Hematopoietic multipotent progenitor cell treated with erythropoietin and hydrocortisone succinate and interleukin-3 and kit ligand, for 17 days (in vitro differentiated cells): ENCODE measurements around the gene TJP1.

ENCODE experiments used
- DNase-seq: peaks from one replicate; pipeline ENCODE4 v3.0.0-alpha.2; 2015; ENCODE audit warnings: low spot score

The TJP1 gene

DNA sequence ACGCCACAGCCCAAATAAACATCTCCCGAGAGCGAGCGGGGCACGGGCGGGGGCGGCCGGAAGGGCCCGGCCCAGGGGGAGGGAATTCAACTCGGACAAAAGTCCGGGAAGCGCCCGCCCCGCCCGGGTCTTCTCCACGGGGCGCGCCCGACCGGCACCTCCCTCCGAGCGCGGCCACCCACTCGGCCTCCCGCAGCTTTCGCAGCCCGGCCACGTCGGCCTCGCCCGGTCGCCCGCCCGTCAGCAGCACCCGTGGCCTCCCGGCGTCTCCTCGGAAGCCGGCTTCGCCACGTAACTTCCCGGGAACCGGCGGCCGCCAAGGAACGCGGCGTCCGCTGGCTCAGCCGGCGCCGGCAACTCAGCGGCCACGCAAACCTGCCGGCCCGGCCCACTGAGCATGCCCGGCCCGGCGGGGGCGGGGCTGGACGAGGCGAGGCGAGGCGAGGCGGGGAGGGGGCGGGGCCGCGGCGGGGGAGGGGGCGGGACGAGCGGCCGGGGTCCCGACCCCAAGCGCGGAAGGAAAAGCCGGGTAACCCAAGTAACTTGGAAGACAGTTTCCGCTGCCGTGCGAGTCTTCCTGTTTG is at the start of gene TJP1:
TJP1 (minus strand) TSS at position 369 of the 584 bp plus-strand sequence. CDS start 440 bp downstream, outside the sequence.
- no peak for DNase-seq

DNA sequence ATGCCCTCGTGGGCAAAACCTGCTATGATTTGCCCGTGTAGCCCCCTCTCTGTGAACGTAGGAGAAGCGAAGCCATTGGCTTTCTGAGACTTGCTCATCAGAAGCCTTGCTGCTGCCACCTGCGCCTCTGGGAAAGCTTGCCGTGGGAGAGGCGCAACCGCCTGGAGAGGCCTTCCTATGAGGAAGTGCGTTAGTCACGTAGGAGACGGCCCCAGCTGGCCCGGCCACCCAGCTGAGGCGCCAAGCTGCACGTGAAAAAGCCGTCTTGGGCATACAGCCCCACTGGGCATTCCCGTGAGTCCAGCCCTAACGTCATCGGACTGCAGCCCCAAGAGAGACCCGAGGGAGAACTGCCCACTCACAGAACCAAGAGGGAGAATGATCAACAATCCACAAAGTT is 49.1 kb upstream of the TJP1 start:
- no peak for DNase-seq

DNA sequence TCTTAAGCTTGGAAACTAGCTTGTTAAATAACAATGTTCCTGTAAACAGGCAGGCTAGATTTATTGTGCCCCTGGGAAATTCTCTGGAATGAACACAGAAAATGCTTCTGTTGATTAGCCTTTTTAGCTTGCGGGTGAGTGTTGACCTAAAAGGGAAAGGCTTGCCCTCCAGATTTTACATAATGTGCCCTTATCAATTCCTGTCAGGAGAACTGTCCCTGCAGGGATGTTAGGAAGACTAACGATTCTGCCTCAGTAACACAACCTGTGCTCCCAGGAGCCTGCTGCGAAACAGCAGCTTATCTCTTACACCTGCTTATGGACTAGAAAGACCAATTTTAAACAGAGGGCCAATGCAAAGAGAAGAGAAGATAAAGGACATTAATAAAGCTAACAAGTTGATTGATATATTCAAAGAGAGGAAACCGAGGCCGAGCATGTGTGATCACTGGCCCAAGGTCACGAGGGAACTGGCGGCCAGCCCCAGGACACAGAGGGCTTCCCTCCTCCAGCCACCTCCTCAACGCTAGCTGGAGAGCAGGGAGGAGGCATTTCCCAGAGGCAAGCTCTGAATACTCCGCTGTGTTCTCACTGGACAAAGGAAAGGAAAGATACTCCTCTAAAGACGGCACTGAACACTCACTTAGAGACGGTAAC is 48.4 kb upstream of the TJP1 start:
- DNase-seq = no peak

DNA sequence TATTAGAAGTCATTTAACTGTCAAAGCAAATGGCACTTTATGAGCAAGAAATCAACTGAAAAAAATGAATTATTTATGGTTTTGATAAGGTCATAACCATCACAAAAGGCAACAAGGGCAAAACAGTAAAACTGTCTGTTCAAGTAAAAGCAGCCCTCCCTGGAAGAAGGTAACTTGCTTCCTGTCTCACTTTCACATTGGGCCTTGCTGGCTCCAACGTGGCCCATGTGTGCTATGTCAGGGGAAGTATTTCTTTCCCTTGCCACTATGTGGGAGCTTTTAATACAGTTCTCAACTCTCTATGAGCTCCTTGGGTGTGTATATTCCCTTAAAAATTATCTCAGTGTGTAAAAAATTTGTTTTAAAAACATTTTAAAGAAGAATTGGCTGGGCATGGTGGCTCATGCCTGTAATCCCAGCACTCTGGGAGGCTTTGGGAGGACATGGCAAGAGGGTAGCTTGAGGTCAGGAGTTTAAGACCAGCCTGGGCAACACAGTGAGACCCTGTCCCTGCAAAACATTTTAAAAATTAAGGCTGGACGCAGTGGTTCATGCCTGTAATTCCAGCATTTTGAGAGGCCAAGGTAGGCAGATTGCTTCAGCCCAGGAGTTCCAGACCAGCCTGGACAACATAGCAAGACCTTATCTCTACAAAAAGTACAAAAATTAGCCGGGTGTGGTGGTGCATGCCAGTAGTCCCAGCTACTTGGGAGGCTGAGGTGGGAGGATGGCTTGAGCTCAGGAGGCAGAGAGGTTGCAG is 45.2 kb upstream of the TJP1 start:
- no peak for DNase-seq

DNA sequence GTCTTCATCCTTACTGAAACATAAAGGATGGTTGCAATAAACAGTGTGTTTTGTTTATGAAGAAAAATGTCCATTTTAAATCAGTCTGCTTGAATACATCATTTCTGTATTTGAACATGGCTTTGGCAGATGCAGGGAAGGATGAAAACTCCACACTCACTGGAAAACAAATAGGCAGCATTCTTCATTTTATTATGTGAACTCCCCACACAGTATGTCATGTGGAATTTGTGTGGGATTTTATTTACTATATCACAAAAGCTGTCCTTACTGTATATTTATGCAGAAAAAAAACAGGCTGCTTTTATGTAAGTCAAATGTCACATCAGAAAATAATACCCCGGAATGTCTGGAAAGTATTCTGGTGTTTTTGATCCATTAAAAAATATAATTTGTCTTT is 44.1 kb upstream of the TJP1 start:
- no peak for DNase-seq

DNA sequence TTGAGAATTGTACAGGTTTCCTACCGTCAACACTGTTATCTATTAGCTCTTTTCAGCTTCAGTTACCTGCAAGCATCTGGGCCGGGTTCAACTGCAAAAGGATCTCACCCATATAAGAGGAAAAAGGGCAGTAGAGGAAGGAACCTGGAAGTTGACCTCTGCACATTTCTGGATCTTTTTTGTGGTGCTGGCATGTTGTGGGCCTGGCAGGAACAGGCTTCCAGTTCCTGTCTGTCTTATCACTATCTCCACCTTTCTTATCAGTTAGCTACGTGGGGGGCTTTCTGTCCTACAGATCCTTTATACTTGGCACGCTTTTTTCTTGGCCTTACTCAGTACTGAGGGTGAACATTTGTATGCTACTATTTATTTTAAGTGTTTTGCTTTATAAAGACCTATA is 42.2 kb upstream of the TJP1 start:
- no peak for DNase-seq

DNA sequence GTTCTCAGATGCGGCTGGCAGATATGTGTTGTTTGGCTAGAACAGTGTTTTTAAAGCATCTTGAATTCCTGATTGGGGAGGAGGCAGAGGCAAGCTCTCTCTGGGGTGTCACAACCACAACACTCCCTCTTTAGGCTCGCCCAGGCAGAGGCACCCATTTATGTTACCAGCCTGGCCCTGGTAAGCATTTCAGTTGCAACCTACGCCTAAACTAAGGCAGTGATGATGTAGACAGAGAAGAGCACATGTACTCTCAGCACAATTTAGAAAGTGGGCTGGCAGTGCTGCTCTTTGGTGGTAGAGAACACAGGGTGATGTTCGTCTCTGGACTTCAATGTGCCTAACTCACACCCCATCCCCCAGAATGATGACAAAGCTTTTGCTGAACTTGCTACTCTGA is 41.2 kb upstream of the TJP1 start:
- DNase-seq = no peak

DNA sequence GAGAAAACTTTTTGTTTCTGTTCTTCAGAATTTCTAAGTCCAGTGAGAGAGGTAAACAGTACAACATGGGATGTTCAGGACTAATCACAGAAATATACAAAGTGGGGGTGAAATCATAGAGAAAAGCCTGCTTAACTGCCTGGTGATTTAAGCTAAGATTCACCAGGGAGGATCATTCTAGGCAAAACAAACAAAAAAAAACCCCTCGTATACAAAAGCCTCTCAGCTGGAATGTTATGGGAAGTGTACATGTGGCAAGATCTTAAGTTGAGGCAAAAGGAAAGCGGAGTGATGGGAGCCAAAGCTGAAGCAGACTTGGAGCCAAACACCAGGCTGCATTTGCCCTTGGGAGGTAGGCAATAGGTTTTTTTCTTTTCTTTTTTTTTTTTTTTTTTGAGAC is 40.0 kb upstream of the TJP1 start:
- no peak for DNase-seq

DNA sequence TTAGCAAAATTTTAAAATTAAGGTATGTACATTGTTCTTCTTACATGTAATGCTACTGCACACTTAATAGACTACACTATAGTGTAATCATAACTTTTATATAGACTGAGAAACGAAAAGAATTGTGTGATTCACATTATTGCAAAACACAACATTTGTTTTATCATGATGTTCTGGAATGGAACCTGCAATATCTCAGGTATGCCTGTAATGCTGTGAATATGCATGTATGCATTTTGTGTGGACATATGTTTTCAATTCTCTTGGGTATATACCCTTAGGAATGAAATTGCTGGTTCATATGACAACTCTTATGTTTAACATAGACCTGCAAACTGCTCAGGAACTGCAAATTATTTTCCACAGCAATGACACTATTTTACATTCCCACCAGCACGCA is 38.6 kb upstream of the TJP1 start:
- no peak for DNase-seq

DNA sequence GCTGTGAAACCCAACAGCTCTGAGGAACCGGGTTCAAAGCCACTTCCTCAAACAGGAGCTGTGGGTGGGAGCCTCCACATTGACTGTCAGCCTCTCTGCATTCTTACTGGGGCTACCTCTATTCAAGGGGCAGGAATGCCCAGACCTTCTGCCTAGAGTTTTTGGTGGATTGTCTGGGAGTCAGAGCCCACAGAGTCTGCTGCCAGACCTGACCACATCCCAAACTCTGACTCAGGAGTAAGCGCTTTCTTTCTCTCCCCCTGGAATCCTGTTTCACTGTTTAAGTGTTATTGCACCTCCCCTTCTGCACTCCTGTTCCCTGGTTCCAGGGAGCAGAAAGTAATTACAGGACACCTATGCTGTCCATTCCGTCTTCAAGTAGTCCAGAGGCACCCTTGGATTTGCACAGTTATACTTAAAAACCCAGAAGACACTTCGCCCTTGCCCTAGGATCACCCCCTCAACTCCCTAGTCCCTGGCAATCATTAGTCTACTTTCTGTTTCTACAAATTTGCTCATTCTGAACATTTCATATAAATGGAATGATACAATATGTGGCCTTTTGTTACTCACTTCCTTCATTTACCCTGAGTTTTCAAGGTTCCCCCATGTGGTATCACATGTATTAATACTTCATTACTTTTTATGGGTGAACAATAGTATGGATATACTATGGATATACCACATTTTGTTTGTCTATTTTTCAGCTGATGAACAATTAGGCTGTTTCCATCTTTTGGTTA is 37.9 kb upstream of the TJP1 start:
- no peak for DNase-seq

DNA sequence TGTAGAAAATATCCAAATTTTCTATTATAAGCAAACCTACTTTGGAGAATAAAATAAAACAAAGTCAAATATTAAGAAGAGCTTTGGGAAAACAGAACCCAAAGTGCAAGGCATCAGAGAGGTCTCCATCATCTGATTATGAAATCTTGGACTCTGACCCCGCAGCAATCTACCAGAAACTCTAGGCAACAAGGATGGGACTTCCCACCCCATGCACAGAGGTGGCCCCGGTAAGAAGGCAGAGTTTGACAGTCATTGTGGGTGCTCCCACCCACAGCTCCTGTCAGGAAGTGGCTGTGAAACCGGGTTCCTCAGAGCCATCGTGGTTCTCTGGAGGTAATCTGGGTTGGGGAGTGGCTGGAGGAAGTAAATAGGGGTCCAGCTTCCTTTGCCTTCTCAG is 37.0 kb upstream of the TJP1 start:
- DNase-seq = no peak

DNA sequence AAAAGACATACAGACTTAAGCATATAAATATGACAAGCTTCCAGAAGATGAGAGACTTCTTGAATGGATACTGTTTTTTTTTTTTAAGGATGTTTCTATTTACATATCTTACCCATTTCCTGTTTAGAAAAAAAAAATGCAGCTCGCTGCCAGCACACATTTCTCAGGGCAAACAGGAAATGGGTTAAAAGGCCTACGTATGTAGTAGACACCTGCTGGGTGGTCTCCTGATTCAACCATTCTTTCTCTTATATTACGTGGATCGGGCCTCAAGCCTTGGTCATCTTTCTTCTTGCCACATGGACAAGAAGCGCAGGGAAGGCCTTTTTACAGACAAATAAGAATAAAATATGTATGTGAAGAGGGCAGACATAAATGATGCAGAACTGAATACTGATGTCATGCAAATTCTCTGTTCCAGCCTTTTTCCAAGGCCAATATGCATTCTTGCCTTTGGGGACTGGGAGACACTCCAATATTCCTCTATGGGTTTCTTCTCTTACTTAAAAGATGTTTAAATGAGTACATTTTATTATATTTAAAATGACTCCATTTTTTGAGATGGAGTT is 35.0 kb upstream of the TJP1 start:
- no peak for DNase-seq

DNA sequence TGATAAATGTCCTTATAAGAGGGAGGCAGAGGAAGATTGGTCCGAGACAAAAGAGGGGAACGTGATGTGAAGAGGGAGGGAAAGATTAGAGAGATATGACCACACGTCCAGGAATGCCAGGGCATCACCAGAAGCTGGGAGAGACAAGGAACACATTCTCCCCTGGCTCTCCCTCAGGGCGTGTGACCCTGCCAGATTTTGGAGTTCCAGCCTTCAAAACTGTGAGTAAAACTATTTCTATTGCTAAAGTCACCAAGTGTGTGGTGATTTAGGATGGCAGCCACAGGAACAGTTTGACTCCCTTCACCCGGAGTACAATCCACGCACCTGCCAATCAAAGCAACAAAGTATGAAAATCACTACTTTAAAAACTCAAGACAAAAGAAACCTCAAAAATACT is 32.1 kb upstream of the TJP1 start:
- no peak for DNase-seq

DNA sequence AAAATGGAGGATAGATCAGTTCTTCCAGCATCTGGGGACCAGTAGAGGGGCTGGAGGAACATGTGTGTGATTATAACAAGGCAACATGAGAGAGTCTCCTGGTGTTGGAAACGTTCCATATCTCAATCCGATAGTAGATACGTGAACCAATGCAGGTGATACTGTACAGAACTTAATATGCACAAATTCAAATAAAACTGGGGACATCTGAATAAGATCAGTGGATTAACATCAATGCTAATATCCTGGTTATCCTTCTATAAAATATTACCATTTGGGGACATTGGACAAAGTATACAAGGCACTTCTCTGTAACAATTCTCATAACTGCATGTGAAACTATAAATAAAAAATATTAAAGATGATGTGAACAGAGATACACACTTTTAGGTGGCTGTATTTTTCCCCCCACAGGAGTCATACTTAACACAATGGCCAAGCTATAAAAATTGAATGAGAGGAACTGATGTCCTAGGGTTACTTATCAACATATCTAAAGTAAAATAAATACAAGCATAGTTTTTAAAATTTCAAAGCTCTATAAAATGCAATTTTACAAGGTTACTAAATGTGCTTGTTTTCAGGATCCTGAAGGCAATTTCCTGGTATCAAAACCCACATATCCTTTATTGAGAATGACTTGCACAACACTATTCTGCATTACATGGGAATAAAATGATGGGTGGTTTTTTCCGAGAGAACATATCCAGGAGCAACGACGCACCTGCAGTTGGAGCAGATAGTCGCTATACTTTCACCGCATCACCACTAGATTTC is 31.1 kb upstream of the TJP1 start:
- DNase-seq = no peak

DNA sequence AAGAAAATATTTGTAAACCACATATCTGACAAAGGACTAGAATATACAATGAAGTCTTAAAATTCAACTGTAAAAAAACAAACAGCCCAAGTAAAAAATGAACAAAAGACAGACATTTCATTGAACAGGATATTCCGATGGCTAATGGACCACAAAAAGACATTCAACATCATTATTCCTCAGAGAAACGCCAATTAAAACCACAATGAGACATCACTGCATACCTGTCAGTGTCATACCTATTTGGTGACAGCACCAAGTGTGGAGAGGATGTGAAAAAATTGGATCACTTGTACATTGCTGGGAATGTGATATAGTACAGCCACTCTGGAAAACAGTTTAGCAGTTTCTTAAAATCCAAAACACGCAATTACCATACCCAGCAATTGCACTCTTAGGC is 29.9 kb upstream of the TJP1 start:
- no peak for DNase-seq

DNA sequence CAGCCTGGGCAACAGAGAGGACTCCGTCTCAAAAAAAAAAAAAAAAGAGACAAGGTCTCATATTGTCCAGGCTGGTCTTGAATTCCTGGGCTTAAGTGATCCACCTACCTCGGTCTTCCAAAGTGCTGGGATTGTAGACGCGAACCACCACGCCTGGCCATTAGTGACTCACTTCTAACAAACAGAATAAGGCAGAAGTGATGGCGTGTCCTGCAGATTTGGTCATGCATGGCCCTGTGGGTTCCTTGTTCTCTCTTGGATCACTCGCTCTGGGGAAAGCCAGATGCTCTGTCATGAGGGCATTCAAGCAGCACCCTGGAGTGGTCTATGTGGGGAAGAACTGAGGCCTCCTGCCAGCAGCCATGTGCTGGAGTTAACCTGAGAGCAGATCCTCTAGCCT is 27.4 kb upstream of the TJP1 start:
- no peak for DNase-seq

DNA sequence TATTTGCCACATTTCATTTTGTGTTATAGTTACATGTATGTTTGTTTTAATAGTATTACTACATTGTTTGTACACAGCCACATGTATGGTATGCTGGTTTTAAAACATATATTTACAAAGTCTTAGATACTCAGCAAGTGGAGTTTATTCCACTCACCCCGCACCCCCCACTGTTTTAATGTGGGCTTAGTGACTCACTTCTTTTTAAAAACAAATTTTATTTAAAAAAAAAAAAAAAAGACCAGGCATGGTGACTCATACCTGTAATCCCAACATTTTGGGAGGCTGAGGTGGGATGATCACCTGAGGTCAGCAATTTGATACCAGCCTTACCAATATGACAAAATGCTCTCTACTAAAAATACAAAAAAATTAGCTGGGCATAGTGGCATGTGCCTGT is 26.9 kb upstream of the TJP1 start:
- DNase-seq = no peak

DNA sequence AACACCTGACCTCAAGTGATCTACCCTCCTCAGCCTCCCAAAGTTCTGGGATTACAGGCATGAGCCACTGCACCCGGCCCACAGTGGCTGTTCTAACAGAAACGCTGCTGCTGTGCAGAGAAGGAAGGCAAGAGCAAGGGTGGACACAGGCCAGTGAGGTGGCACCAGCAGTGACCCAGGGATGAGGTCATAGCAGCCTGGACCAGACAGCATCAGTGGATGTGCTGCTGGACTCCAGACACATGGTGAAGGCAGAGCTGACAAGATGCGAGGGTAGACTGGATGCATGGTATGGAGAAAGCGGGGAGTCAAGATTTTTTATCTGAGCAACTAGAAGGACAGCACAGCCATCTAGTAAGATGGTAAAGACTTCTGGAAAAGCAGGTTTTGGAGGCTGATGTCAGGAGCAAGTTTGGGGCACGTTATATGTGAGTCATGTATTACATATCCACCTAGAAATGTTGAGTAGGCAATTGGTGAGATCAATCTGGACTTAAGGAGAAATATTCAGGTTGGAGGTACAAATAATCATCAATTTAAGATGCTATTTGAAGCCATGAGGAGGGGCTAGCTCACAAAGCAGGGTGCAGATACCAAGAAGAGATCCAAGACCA is 22.1 kb upstream of the TJP1 start:
- no peak for DNase-seq

DNA sequence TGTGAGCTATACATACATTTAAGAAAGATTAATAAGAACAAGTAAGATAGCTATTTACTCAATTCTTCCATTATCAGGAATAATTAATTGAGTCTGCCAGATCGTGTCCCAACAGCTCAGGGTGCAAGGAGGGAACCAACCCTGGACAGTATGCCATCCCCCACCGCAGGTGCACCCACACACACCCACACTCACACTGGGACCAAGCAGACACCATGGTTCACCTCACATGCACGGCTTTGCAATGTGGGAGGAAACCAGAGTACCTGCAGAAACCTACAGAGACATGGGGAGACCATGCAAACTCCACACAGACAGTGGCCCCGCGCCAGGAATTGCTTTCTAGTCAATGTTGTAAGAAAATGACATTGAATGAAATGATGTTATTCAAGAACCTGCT is 20.0 kb upstream of the TJP1 start:
- no peak for DNase-seq

DNA sequence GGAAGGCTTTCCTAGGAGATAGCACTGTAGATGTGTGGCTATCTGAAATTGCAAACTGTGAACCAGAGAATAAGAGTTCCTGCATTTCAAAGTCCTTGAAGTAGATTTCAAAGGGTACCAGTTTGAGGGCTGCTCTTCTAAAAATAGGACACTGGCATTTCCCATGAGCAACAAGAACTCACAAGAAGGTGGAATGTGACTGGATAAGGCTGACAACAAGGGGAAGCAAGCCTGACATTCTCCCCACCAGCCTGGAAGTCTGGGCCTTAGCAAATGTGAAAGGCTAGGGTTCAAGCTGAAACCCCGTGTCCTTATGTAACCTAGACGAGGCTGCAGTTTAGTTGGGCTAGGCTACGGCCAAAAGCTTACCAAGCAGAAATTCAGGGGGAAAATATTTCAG is 18.7 kb upstream of the TJP1 start:
- DNase-seq = no peak

DNA sequence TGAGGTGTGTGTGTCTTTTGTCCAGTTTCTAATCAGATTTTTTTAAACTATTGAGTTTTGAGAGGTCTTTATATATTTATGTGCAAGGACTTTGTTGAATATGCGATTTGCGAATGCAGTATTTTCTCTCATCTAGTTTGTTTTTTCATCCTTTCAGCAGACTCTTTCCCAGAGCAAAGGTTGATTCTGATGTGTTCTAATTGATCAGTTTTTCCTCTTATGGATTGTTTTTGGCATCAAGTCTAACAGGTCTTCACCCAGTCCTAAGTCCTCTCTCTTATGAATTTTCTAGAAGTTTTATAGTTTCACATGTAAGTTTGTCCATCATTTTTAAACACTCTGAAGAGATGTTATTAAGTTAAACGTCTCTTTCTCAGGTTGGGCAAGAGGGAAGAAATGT is 17.8 kb upstream of the TJP1 start:
- no peak for DNase-seq
